Iris pigment epithelial cell (primary cell): ENCODE data around the gene ADGB.

Experiments
- DNase-seq: peaks from one replicate; pipeline ENCODE4 v3.0.0-alpha.2; 2011; ENCODE audit warnings: low read depth

Gene ADGB

DNA sequence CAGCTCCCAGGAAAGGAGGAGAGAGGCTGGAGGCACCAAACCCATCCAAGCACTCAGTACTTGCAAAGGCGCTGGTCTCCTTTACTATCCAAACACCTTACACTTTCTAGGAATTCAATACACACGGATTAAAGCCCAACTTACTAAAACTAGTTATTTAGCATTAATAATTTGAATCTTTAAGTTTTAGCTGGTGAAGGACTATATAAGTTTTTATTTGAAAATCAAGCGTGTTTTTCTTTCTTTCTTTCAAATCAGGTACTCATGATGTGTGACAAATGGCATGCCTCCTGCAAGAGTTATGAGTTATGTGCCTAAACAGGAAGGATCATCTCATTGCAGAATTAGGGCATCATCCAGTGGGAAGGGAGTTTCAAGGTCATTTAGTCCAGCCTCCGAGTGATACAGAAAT lies 263.7 kb downstream of the ADGB start:
- no peak for DNase-seq

GRCh38 chr6:146864300-146864699 lies 265.5 kb downstream of the ADGB start:
- no peak for DNase-seq

- no peak for DNase-seq
Measured at GRCh38 chr6:146864885-146865284, 266.1 kb downstream of the ADGB start.
